NCI-H1092 treated with DMSO at 0.1 percent for 48 hours (cell line): ENCODE data around the gene MAGI2.

Source experiments
- DNase-seq: peaks from one replicate; lab custom pipeline; 2025; lab: John Stamatoyannopoulos, UW

The MAGI2 gene

DNA sequence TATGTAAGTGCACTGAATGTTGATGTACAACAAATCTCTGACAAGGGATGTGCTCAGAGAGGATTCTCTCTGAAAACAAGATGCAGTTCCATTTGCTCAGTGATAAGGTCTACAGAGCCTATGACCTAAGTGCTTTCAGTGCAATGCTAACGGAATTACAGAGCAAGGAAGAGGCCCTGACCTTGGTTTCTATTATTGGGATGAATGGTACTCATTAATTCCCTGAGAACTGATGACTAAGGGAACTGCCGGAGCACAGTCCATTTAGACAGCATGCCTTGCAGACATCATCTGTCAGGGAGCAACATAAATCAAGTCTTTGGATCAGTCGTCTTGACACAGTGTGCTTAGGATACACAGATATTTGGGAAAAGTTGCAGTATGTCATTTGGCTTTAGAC lies 1314.1 kb downstream of the MAGI2 start:
- no peak for DNase-seq

DNA sequence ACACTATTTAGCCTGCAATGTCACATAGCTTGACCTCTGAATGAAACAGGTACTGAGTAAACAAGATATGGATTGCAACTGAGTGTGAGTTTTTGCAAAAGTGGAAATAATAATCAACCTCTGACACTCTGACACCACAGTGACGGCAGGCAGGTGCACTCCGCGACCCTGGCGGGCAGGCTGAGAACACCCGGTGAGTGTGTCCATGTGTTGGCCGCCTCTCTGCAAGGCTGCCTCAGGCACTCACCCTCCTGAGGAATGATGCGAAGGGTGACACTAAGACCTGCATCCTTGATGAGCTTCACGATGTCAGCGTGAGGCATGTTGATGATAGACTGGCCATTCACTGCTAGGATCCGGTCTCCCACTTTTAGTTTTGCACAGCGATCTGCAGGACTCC lies 1318.7 kb downstream of the MAGI2 start:
- DNase-seq: no peak

DNA sequence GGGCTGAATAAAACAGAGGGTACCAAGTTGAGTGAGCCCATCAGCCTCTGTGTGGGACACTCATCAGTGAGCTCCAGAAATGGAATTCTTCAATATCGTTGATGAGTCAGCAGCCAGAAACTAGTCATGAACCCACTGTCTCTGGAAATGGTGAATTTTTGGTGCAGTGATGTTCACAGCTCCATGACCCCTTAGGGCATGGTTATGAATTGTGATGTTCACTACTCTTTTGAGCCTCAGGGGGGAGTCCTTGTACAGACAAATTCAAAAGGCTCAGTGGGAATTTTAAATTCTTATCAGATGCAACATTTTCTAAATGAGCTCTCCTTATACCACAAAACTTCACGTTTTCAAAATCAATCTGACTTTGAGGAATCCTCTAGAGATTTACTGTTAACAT lies 1319.2 kb downstream of the MAGI2 start:
- DNase-seq: peak; percentile 67

DNA sequence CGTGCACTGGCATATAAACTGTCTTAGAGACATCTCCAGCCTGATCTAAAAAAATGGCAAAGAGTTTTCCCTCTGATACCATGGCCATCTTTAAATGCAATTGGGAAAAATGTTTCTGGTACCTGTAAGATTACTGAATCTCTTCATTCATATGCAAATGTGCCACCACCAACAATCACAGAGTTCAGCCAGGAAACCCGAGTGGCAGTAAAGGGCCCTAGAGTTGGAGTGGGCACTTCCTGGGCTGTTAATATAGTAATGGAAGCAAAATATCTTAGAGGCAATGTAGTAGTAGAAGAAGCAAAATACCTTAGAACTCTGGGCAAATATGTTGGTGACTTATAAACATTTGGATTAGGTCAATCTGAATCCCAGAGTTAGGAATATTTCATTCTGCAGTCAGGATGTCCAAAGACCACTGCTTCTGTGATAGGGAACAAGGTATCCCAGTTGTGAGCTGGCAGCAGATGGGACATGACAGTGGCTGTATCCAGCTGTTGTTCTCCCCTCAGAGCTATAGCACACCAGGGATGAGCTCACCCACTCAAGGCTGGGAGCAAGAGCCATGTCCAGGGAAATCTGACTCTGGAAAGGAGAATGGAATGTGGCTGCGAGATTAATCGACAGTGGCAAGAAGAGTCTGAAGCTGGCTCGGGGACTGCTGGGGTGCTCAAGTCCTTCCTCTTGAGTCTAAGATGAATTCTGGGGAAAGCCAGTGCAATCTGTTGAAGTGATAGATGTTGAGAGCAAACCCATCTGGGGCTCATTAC lies 1322.8 kb downstream of the MAGI2 start:
- no peak for DNase-seq

DNA sequence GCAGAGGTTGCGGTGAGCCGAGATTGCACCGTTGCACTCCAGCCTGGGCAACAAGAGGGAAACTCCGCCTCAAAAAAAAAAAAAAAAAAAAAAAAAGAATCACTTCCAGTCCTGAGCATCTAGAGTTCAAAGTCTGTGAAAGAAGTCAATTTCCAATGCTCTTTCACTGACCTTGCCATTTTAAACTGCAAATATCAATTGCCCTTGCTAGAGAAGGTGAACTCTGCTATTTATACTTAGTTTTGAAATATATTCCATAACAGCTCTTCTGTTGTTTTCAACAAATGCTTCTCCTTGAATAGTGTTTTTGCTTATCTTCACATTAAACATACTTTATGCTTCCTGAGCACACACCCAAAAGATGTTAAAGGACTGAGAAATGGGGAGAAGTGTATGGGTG lies 1323.6 kb downstream of the MAGI2 start:
- no peak for DNase-seq

DNA sequence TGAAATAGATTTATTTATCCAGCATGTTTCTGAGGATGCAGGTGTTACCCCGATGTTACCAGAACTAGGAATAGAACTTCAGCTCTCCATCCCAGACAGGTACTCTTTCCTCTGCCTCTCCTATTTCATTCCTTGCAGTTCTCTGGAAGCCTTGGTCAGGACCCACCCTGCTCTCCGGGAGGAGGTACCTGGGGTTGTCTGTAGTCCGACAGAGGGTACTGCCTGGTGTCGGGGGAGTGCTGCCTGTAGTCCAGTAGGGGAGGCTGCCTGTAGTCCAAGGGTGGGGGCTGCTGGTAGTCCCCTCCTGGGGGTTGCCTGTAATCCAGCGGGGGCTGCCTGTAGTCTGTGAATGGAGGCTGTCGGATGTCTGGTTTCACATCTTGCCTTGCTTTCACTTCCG lies 1326.5 kb downstream of the MAGI2 start:
- no peak for DNase-seq

DNA sequence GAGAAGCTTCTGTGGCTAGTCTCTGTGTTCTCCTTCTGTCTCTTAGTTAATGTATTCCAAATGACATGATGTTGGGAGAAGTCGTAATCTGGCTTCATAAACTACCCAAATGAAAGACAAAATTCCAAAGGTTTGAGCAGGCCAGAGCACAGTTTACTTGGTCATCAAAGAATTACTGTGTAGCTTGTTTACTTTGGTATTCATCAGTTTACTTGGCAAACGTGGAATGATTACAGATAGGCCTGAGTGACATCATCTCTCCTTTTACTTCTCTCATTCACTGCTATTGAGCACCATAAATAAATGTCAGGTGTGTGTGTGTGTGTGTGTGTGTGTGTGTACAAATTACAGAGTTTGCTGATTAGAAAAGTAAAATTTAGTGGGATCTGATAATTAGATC lies 1327.6 kb downstream of the MAGI2 start:
- no peak for DNase-seq

DNA sequence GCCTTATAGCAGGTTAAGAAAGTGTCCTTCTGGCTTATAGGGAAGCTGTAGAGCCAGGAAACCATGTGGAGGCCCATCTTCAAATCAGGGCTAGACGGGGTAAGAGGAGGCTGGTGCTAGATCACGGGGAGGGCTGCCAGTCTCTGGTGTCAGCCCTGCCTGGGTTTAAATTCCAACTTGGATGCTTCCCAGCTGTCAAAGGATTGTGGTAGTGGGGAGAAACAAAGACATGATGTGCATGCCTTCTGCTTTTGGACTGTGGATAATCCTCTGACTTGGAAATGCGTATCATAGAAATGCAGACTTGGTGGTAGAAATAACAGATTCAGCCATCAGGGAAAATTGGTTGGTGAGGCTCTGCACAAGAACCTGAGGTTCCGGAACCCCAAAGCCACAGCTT lies 1329.3 kb downstream of the MAGI2 start:
- DNase-seq: no peak

DNA sequence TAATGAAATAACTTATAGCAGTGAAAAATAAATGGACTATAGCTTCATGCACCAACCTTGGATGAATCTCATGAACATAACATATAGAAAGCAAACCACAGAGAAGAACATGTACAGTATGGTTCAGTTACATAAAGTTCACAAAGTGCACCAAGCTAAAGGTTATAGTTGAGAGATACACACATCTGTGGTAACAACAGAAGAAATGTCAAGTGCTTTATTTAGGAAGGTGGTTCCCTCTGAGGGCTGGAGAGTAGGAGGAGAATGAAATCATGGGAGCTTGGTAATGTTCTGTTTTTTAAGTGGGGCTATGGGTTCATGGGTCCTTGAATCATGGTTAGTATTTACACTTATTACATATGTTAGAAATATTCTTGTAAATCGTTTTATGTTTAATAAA lies 1331.6 kb downstream of the MAGI2 start:
- no peak for DNase-seq

DNA sequence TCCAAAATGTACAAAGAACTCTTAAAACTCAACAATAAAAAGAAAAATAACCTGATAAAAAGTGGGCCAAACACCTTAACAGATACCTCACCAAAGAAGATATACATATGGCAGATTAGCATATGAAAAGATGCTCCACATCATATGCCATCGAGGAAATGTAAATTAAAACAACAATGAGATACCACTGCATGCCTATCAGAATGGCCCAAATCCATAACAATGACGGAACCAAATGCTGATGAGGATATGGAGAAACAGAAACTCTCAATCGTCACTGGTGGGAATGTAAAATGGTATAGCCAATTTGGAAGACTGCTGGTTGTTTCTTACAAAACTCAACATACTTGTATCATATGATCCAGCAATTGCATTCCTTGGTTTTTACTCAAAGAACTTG lies 1335.0 kb downstream of the MAGI2 start:
- no peak for DNase-seq

DNA sequence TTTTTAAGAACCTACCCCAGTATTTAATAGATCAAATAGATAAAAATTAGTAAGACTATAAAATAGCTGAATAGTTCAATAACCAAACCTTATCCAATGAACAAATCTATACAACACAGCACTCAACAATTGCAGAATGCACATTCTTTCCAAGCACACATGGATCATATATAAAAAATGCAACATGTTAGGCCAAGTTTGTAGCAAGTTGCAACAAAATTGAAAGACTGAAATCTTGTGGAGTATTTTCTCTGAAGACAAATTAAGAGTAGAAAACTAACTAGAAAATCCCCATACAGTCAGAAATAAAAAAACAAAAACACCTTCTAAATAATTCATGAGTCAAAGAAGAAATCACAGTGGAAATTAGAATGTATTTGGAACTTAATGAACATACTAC lies 1337.6 kb downstream of the MAGI2 start:
- no peak for DNase-seq

DNA sequence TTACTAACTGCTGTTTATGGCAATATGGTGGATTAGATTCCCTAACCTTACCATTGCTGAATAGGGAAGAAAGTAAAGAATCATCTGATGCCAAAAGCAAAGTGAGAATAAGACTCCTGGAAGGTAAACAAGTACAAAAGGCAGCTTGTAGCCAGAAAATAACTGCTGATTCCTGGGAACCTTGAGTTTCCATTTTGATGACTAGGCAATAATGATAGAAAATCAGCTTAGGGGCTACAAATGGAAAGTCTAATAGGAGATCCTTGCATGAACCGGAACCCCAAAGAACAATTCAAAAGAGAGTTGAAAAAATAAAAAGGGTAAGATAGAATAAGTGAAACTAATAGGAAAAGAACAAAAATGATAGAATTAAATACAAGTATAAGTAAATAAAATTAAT lies 1338.5 kb downstream of the MAGI2 start:
- DNase-seq: no peak

DNA sequence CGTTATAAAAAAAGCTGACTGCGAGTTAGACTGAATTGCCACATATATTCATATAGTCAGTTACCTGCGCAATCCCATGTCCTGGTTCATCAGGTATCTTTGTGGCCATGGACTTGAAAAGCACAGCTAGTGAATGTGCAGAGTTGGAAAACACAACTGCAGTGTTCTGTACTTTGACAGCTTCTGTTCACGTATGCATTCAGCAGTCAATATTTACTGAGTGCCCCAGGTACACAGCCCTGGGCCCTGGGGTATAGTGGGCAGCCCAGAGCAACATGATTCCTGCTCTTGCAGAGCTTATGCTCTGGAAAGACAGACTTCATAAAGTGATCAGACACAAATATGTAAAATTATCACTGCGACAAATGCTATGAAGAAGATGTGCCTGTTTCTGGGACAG lies 1341.0 kb downstream of the MAGI2 start:
- no peak for DNase-seq

DNA sequence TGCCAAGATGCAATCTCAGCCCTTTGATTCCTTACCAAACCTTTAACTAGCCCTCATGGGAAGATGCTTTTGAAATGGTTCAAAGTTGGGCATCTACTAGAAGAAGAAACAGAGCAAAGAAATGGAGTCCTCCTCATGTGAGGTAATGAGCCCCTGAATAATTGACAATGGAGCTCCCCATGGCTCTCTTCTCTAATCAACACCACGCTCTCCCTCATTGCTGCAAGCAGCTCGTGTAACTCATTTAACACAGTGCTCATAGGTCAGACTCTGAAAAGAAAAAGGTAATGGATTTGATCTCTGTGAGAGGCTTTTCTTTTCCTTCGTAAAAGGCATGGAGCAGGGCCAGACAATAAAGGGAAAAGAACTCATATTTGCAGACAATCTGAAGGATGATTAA lies 1342.1 kb downstream of the MAGI2 start:
- DNase-seq: no peak

DNA sequence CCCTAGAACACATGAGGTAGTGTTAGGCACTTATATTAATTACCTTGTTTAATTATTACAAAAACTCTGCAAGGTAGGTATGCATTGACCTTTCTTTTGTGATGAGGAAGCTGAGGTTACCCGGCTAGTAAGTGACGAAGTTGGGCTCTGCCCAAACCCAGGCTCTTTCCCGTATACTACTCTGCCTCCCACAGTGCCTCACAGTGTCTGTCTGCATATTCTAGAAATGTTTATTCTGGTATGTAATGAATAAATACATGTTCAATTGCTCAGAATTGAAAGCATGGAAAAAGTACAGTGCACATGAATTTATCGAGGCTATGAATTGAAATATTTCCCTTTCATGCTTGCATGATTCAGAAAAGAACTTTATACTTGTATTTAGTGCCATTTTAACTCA lies 1350.0 kb downstream of the MAGI2 start:
- no peak for DNase-seq

DNA sequence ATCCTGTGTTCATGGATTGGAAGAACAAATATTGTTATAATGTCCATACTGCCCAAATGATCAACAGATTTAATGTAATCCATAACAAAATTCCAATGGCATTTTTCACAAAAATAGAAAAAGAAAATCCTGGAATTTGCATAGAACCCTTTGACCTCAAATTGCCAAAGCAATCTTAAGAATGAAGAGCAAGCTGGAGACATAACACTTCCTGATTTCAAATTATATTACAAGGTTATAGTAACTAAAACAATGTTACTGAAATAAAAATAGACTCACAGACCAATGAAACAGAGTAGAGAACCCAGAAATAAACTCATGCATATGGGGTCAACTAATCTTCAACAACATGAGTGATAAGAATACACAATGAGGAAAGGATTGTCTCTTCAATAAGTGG lies 1352.4 kb downstream of the MAGI2 start:
- DNase-seq: no peak

DNA sequence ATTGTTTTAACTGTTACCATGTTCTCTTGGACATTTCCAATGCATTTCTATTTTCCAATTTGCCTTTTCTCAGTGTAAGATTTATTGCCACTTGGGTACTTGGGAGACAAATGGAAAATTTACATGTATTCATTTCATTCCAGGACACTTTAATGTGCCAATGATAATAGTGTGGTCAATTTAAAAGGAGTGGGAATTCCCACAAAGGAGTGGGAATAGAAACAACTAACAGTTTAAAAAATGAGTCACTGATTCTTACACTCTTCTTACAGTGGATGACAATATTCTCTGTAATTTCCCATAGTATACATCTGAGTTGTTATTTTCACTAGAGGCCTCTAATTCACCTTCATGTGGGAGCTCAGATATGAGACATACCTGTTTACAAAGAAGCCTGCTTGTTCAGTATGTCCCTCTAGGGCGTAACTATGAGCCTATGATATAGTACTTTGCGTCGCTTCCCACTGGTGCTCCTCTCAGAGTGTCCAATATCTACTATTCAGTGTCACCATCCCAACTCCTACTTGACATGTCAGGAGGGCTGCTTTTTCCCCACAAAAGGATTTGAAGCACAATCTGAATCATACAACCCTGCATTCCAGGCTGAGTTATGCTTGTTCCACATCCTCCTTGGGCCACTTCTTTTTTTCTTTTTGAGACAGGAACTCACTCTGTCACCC lies 1353.6 kb downstream of the MAGI2 start:
- DNase-seq: no peak

DNA sequence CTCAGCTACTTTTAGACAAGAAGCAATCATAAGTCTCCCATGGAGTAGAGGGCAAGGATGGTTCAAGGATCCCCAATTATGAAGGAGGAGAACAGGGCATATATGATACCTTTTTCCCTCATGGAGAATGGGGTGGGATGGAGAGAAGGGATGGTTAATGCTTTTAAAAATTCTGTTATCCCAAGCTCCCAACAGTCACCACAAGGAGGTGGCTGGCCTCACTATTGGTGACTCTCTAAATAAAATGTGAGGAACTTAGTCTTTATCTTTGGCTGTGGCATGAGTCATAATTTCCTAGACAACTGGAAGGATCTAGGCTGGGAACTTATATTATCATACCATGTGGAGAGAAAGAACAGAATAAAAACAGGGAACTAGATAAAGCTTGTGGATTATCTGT lies 1357.9 kb downstream of the MAGI2 start:
- DNase-seq: no peak

DNA sequence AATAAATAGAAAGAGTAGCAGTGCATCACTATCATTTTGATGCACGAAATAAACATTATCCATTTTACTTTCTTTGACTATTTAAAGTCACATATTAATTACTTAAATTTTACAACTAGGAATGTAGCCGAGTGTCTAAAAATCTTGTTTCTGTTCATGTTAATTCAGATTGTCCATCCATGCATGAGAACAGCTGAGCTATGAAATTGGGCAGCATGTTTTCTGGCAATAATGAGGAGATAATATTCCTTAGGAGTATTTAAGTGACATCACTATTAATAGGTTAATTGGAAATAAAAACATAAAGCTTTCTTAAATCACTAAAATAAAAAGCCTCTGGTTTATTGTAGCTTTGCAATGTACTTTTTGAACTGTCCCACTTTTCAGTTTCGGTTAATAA lies 1361.1 kb downstream of the MAGI2 start:
- DNase-seq: no peak

DNA sequence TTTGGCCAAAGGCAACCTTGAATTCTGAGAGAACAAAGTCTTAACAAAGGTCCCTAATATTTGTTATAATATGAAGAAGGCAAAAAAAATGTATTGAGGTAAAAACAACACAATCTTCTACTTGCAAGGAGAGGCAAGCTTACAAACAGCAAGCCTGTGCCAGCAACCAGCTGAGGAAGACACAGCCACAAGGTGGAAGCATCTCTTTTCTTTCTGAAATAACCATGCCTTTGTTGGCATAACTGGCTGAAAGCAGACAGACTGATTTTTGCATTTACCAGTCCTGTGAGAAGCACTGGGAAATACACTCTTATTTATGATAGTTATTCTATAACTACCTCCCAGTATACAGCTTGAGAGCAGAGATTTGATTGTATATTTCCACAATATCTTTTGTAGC lies 1362.9 kb downstream of the MAGI2 start:
- no peak for DNase-seq

DNA sequence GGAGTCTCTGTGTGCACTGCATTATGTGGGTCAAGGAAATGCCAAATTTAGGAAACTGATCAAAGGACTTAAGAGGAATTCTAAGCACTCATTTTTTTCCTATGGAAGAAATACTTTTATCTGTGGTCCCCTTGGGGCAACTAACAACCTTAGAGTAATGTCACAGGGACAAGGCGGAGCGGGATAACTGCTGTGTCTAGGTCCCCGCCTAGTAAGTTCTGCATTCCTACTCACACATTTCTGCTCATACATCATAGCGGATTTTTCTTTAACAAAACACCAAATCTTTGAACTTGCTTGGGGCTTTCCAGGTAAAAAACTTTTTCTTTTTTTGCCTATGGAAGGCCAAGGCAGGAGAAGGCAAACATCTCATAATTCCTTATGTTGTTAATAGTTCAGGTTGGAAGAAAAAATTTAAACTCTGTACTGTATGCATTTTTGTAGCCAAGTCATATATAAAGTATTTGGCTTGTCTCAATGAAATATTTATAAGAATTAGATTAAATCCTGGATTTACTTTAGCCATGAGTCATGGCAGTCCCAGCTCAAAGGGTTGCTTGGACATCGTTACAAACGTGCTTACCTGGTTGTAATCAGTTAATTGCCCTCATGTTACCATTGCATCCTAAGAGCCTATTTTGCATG lies 1369.9 kb downstream of the MAGI2 start:
- DNase-seq: no peak

DNA sequence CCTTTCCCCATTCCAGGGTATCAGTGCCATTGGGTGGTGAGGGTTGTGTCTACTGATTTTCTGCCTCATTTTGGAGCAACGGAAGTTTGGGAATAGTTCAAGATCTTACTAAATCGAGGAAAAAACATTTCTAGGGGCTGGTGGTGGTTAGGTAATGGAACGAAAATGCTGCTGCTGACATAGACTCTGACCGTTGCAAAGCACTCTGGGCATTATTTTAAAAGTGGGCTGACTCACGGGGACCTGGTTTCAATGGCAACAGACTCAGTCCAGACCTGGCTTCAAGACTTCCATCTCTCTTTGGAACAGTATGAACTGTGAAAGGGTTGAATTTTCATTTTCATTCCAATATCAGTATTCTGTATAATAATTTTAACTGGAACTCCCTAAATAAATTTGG lies 1370.9 kb downstream of the MAGI2 start:
- no peak for DNase-seq

DNA sequence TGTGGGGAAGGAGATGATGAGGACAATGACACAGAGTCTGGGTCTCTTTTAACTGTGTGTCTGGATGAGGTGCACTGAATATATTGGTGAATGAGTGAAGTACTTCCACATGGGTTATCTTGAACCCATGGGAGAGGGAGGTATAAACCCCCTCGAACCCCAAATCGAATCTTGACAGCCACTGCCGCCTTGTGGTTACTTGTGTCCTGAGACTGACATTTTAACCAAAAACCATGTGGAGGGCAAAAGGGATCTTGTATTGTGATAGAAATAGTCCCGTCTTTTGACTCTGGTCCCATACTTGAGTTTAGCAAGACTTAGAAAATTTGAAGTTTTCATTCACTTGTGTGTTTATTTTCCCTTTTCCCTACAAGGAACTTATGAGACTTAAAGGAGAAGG lies 1371.6 kb downstream of the MAGI2 start:
- DNase-seq: no peak

DNA sequence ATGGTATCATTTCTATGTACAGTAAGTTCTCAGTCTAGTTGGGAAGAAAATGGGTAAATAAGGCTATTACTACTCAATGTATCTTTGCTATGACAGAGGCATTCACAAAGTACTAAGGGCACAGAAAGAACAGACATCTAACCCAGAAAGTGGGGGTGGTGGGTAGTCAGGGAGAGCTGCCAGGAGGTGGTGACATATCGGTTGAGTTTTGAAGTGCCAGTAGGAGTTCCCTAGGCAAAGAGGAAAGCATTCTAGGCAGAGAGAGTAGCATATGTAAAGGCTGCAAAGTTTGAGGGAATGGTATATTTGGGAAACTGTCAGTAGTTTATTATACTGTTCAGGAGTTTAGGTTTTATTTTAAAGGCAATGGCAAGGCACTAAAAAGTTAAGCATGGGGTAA lies 1372.1 kb downstream of the MAGI2 start:
- DNase-seq: no peak
